Natural killer cell (primary cell): ENCODE measurements around the gene MYLK. TPM values are rescaled to one million over a fixed set of nuclear protein-coding genes. Genes with fewer than 3 reads are reported as not detected.
A peak's percentile ranks its signal among the peaks of the same experiment; 100 is the strongest.

Experiments used
- ATAC-seq, 3 donors: fragments of 150-1000 bp in 2 of 3; fragments of 200-7000 bp in 1 of 3; cut with Tn5 transposase; 1 replicate in 1 of 3; 2 replicates in 2 of 3; pipeline ENCODE4 v1.10.0; 2021; ENCODE audit warnings: mild to moderate bottlenecking in 2 of 3, moderate library complexity in 2 of 3
- DNase-seq, 2 donors: peaks; one replicate each; pipeline versions ENCODE4 v3.0.0 to v3.0.0-alpha.2; 2013 to 2021; ENCODE audit warnings: mixed read lengths in 1 of 2
- H3K27ac ChIP-seq: one replicate; pipeline ENCODE4 v1.5.1; 2013; ENCODE audit warnings: mild to moderate bottlenecking, low read length
- H3K27me3 ChIP-seq: one replicate; pipeline ENCODE4 v1.6.1; 2013; ENCODE audit warnings: low read length; ENCODE audit not compliant: control insufficient read depth, insufficient read depth
- H3K36me3 ChIP-seq: one replicate; pipeline ENCODE4 v1.6.1; 2013; ENCODE audit warnings: low read length; ENCODE audit not compliant: control insufficient read depth, insufficient read depth
- H3K4me1 ChIP-seq: one replicate; pipeline ENCODE4 v1.6.1; 2013; ENCODE audit warnings: low read length; ENCODE audit not compliant: control insufficient read depth, insufficient read depth
- H3K4me3 ChIP-seq: one replicate; pipeline ENCODE4 v1.5.1; 2013; ENCODE audit warnings: low read length
- H3K9me3 ChIP-seq: one replicate; pipeline ENCODE4 v1.6.1; 2013; ENCODE audit warnings: low read length; ENCODE audit not compliant: control insufficient read depth, insufficient read depth
- H3K27ac Mint-ChIP-seq, 2 donors: one replicate each; pipeline ENCODE4 v1.8.0; 2022; ENCODE audit warnings: mild to moderate bottlenecking in 2 of 2, mixed read lengths in 2 of 2, moderate library complexity in 1 of 2
- H3K27me3 Mint-ChIP-seq, 2 donors: one replicate each; pipeline ENCODE4 v1.8.0; 2022; ENCODE audit warnings: low read depth in 2 of 2, mixed read lengths in 2 of 2
- H3K36me3 Mint-ChIP-seq: one replicate; pipeline ENCODE4 v1.8.0; 2022; ENCODE audit warnings: mixed read lengths
- H3K4me1 Mint-ChIP-seq, 2 donors: one replicate each; pipeline ENCODE4 v1.8.0; 2022; ENCODE audit warnings: mixed read lengths in 2 of 2
- H3K4me3 Mint-ChIP-seq: one replicate; pipeline ENCODE4 v1.8.0; 2022; ENCODE audit warnings: mild to moderate bottlenecking, moderate library complexity, mixed read lengths
- H3K9me3 Mint-ChIP-seq, 2 donors: one replicate each; pipeline ENCODE4 v1.8.0; 2022; ENCODE audit warnings: mixed read lengths in 2 of 2
- WGBS: methylation state at CpG from one replicate; pipeline ENCODE4 v1.1.7; 2013; ENCODE audit warnings: missing lambda C conversion rate; ENCODE audit not compliant: insufficient coverage; 5-methylcytosine and 5-hydroxymethylcytosine counted together
- intact Hi-C: fragments of 100-400 bp; cut with micrococcal nuclease; formaldehyde crosslinking; loops from one replicate; pipeline ENCODE4 v1.14.2; 2022
- total RNA-seq, 4 donors: library from RNA; stranded (reverse); fragments of 120-200 nt in 1 of 4; gene quantifications; one replicate each; pipeline versions ENCODE4 v1.2.3 to v1.2.4, GENCODE V29; 2013 to 2022
- TF ChIP-seq, protein P1 (sequence below): fragments of 200-600 bp; IDR thresholded peaks from one replicate; pipeline ENCODE4 v1.8.0; 2022; ENCODE audit warnings: antibody characterized with exemption

Gene MYLK
- total RNA-seq, 3 donors from 2014 or later (not counting 1 experiment from before 2014, with no cell fraction given) = 0.39 to 5.4 (median 3.4) TPM

GRCh38 chr3:123620343-123620742, 263.8 kb downstream of the MYLK start:
- ATAC-seq (no peak), DNase-seq (no peak)
- Mint-ChIP-seq H3K36me3 (no peaks in the 10 kb centered on the region), H3K4me3 (no peak overlapping the region), H3K4me1 (no peaks in the 10 kb centered on the region), H3K9me3 (no peaks in the 10 kb centered on the region), H3K27me3 (no peaks in the 10 kb centered on the region), H3K27ac (no peak overlapping the region)
- no peak overlapping the region for H3K27ac ChIP-seq
- intact Hi-C loops = no loop called here
- H3K4me1 ChIP-seq = peaks cover 10% of the 10 kb centered on the region
- H3K4me3 ChIP-seq = no peak overlapping the region
- no peaks in the 10 kb centered on the region for H3K27me3 ChIP-seq
- no peaks in the 10 kb centered on the region for H3K9me3 ChIP-seq
- TF ChIP-seq, protein P1, sequence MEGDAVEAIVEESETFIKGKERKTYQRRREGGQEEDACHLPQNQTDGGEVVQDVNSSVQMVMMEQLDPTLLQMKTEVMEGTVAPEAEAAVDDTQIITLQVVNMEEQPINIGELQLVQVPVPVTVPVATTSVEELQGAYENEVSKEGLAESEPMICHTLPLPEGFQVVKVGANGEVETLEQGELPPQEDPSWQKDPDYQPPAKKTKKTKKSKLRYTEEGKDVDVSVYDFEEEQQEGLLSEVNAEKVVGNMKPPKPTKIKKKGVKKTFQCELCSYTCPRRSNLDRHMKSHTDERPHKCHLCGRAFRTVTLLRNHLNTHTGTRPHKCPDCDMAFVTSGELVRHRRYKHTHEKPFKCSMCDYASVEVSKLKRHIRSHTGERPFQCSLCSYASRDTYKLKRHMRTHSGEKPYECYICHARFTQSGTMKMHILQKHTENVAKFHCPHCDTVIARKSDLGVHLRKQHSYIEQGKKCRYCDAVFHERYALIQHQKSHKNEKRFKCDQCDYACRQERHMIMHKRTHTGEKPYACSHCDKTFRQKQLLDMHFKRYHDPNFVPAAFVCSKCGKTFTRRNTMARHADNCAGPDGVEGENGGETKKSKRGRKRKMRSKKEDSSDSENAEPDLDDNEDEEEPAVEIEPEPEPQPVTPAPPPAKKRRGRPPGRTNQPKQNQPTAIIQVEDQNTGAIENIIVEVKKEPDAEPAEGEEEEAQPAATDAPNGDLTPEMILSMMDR = no peak
- WGBS = 97% methylated on average over 7 of the region's 8 CpGs
- H3K36me3 ChIP-seq = no peaks in the 10 kb centered on the region

GRCh38 chr3:123618768-123619484, 265.2 kb downstream of the MYLK start:
- WGBS = 51% methylated on average over 5 of the region's 5 CpGs
- Histone ChIP-seq H3K4me1 (peaks cover 10% of the 10 kb centered on the region), H3K27ac (no peak overlapping the region), H3K9me3 (no peaks in the 10 kb centered on the region), H3K27me3 (no peaks in the 10 kb centered on the region), H3K36me3 (no peaks in the 10 kb centered on the region), H3K4me3 (no peak overlapping the region)
- DNase-seq (peak in 1 of 2 donors; percentile 16), ATAC-seq (no peak)
- H3K9me3 Mint-ChIP-seq = no peaks in the 10 kb centered on the region
- TF ChIP-seq, protein P1 = no peak
- H3K27ac Mint-ChIP-seq = no peak overlapping the region
- no peak overlapping the region for H3K4me3 Mint-ChIP-seq
- intact Hi-C loops = no loop called here
- H3K36me3 Mint-ChIP-seq = no peaks in the 10 kb centered on the region
- H3K27me3 Mint-ChIP-seq = no peaks in the 10 kb centered on the region
- no peaks in the 10 kb centered on the region for H3K4me1 Mint-ChIP-seq

GRCh38 chr3:123618076-123618708, 265.9 kb downstream of the MYLK start:
- intact Hi-C loops = no loop called here
- no peaks in the 10 kb centered on the region for H3K27me3 ChIP-seq
- no peak overlapping the region for H3K4me3 ChIP-seq
- TF ChIP-seq, protein P1 = no peak
- H3K27ac Mint-ChIP-seq = no peak overlapping the region
- WGBS = 42% methylated on average over 7 of the region's 7 CpGs
- H3K27me3 Mint-ChIP-seq = no peaks in the 10 kb centered on the region
- no peaks in the 10 kb centered on the region for H3K9me3 ChIP-seq
- H3K4me3 Mint-ChIP-seq = no peak overlapping the region
- no peak overlapping the region for H3K27ac ChIP-seq
- DNase-seq (no peak), ATAC-seq (no peak)
- no peaks in the 10 kb centered on the region for H3K36me3 ChIP-seq
- peaks cover 10% of the 10 kb centered on the region for H3K4me1 ChIP-seq
- H3K9me3 Mint-ChIP-seq = no peaks in the 10 kb centered on the region
- no peaks in the 10 kb centered on the region for H3K36me3 Mint-ChIP-seq
- no peaks in the 10 kb centered on the region for H3K4me1 Mint-ChIP-seq
